Astrocyte (in vitro differentiated cells and primary cell): ENCODE measurements around the gene CCDC93. TPM values are rescaled to one million over a fixed set of nuclear protein-coding genes. Genes with fewer than 3 reads are reported as not detected.

ENCODE experiments used
- DNase-seq: peaks from one replicate; pipeline ENCODE4 v3.0.0-alpha.2; 2010; ENCODE audit warnings: low read depth
- FAIRE-seq: peaks from 2 replicates; lab custom pipeline; 2011; peaks lifted over from hg19 to GRCh38; lab: Jason Lieb, UNC
- H2AFZ ChIP-seq: 2 replicates; pipeline ENCODE4 v1.6.0; 2012; ENCODE audit warnings: low read depth, low read length, inconsistent platforms
- H3K27ac ChIP-seq: 2 replicates; pipeline ENCODE4 v1.5.1; 2011; ENCODE audit warnings: low read depth, low read length, inconsistent platforms
- H3K27me3 ChIP-seq: 2 replicates; pipeline ENCODE4 v1.6.0; 2011; ENCODE audit warnings: low read length, inconsistent platforms; ENCODE audit not compliant: insufficient read depth
- H3K36me3 ChIP-seq: 2 replicates; pipeline ENCODE4 v1.5.1; 2011; ENCODE audit warnings: low read length, inconsistent platforms; ENCODE audit not compliant: insufficient read depth
- H3K4me1 ChIP-seq: 2 replicates; pipeline ENCODE4 v1.5.1; 2011; ENCODE audit warnings: low read length, inconsistent platforms; ENCODE audit not compliant: insufficient read depth
- H3K4me2 ChIP-seq: 2 replicates; pipeline ENCODE4 v1.6.0; 2012; ENCODE audit warnings: low read length, inconsistent platforms
- H3K4me3 ChIP-seq: 2 replicates; pipeline ENCODE4 v1.5.1; 2011; ENCODE audit warnings: low read depth, mild to moderate bottlenecking, low read length, inconsistent platforms; ENCODE audit not compliant: insufficient read depth
- H3K79me2 ChIP-seq: 2 replicates; pipeline ENCODE4 v1.6.0; 2012; ENCODE audit warnings: mild to moderate bottlenecking, low read length, inconsistent platforms; ENCODE audit not compliant: insufficient read depth
- H3K9ac ChIP-seq: 2 replicates; pipeline ENCODE4 v1.6.0; 2012; ENCODE audit warnings: mild to moderate bottlenecking, low read length, inconsistent platforms
- H3K9me3 ChIP-seq: 2 replicates; pipeline ENCODE4 v1.5.1; 2012; ENCODE audit warnings: low read depth, mild to moderate bottlenecking, low read length, inconsistent platforms; ENCODE audit not compliant: insufficient read depth
- H4K20me1 ChIP-seq: 2 replicates; pipeline ENCODE4 v1.6.0; 2012; ENCODE audit warnings: low read length, inconsistent platforms; ENCODE audit not compliant: insufficient read depth
- H3K27ac Mint-ChIP-seq: one replicate; pipeline ENCODE4 v1.8.0; 2021; ENCODE audit warnings: mild to moderate bottlenecking, mixed read lengths; ENCODE audit not compliant: unreplicated experiment
- H3K27me3 Mint-ChIP-seq: one replicate; pipeline ENCODE4 v1.8.0; 2021; ENCODE audit warnings: low read depth, mixed read lengths; ENCODE audit not compliant: unreplicated experiment
- H3K36me3 Mint-ChIP-seq: one replicate; pipeline ENCODE4 v1.8.0; 2021; ENCODE audit warnings: low read depth, mixed read lengths; ENCODE audit not compliant: unreplicated experiment
- H3K4me1 Mint-ChIP-seq: one replicate; pipeline ENCODE4 v1.8.0; 2021; ENCODE audit warnings: low read depth, mixed read lengths; ENCODE audit not compliant: unreplicated experiment
- H3K4me3 Mint-ChIP-seq: one replicate; pipeline ENCODE4 v1.8.0; 2021; ENCODE audit warnings: mild to moderate bottlenecking, moderate library complexity, mixed read lengths; ENCODE audit not compliant: unreplicated experiment
- H3K9me3 Mint-ChIP-seq: one replicate; pipeline ENCODE4 v1.8.0; 2021; ENCODE audit warnings: mild to moderate bottlenecking, mixed read lengths; ENCODE audit not compliant: unreplicated experiment
- CTCF ChIP-seq: IDR thresholded peaks from 2 replicates; pipeline ENCODE4 v1.5.1; 2011; ENCODE audit warnings: low read depth, mild to moderate bottlenecking, inconsistent platforms, low read length, moderate library complexity; ENCODE audit not compliant: insufficient read depth
- EZH2 ChIP-seq: IDR thresholded peaks from 2 replicates; pipeline ENCODE4 v1.6.1; 2012; ENCODE audit warnings: mild to moderate bottlenecking, low read length, inconsistent platforms; ENCODE audit not compliant: insufficient read depth
- total RNA-seq: library from RNA; stranded (reverse); gene quantifications from 2 replicates; pipeline ENCODE4 v1.2.1, GENCODE V29; 2021

The CCDC93 gene
- total RNA-seq, 1 donor from 2014 or later: 29.1 TPM

- peak; percentile 35 for DNase-seq
- Mint-ChIP-seq H3K36me3 (no peaks in the 10 kb centered on the region), H3K4me1 (peaks cover 32% of the 10 kb centered on the region), H3K27ac (no peak overlapping the region), H3K9me3 (peaks cover 2% of the 10 kb centered on the region), H3K4me3 (no peak overlapping the region), H3K27me3 (peaks cover 10% of the 10 kb centered on the region)
- TF ChIP-seq CTCF (peak; percentile 67), EZH2 (no peak)
- Histone ChIP-seq H3K4me1 (peaks cover 6% of the 10 kb centered on the region), H3K36me3 (no peaks in the 10 kb centered on the region), H3K9me3 (no peaks in the 10 kb centered on the region), H3K79me2 (no peaks in the 10 kb centered on the region), H3K4me2 (peak overlapping the region; percentile 57), H3K9ac (no peak overlapping the region), H4K20me1 (no peaks in the 10 kb centered on the region), H2AFZ (no peak overlapping the region), H3K27me3 (peaks cover 11% of the 10 kb centered on the region), H3K27ac (no peak overlapping the region), H3K4me3 (no peak overlapping the region)
- FAIRE-seq: peak; percentile 47
Measured at GRCh38 chr2:118046634-118047210, 32.9 kb upstream of the CCDC93 start.

GRCh38 chr2:118045286-118045685 lies 31.4 kb upstream of the CCDC93 start:
- Histone ChIP-seq H3K4me2 (no peak overlapping the region), H3K79me2 (no peaks in the 10 kb centered on the region), H4K20me1 (no peaks in the 10 kb centered on the region), H3K27me3 (peaks cover 11% of the 10 kb centered on the region), H3K4me1 (peaks cover 6% of the 10 kb centered on the region), H3K9ac (no peak overlapping the region), H3K27ac (no peak overlapping the region), H3K4me3 (no peak overlapping the region), H3K36me3 (no peaks in the 10 kb centered on the region), H2AFZ (no peak overlapping the region), H3K9me3 (no peaks in the 10 kb centered on the region)
- Mint-ChIP-seq H3K9me3 (peaks cover 2% of the 10 kb centered on the region), H3K27me3 (peaks cover 22% of the 10 kb centered on the region), H3K4me3 (no peak overlapping the region), H3K36me3 (no peaks in the 10 kb centered on the region), H3K4me1 (peaks cover 26% of the 10 kb centered on the region), H3K27ac (no peak overlapping the region)
- no peak for FAIRE-seq
- DNase-seq: no peak
- no peak for TF ChIP-seq CTCF
- no peak for TF ChIP-seq EZH2

- TF ChIP-seq EZH2: no peak
- no peak for TF ChIP-seq CTCF
- H3K4me1 ChIP-seq: peaks cover 6% of the 10 kb centered on the region
- Mint-ChIP-seq H3K4me1 (peaks cover 22% of the 10 kb centered on the region), H3K27ac (no peak overlapping the region), H3K36me3 (no peaks in the 10 kb centered on the region), H3K27me3 (peaks cover 24% of the 10 kb centered on the region), H3K9me3 (peaks cover 2% of the 10 kb centered on the region), H3K4me3 (no peak overlapping the region)
- H2AFZ ChIP-seq: no peak overlapping the region
- peaks cover 11% of the 10 kb centered on the region for H3K27me3 ChIP-seq
- FAIRE-seq (no peak), DNase-seq (no peak)
- no peak overlapping the region for H3K4me2 ChIP-seq
- H3K9ac ChIP-seq: no peak overlapping the region
- H4K20me1 ChIP-seq: no peaks in the 10 kb centered on the region
- H3K27ac ChIP-seq: no peak overlapping the region
- no peaks in the 10 kb centered on the region for H3K9me3 ChIP-seq
- no peak overlapping the region for H3K4me3 ChIP-seq
- H3K36me3 ChIP-seq: no peaks in the 10 kb centered on the region
- no peaks in the 10 kb centered on the region for H3K79me2 ChIP-seq
Measured at GRCh38 chr2:118044854-118045253, 31.0 kb upstream of the CCDC93 start.
